GM15510 (cell line): ENCODE data around the gene ABI3BP.

Source experiments
- POLR2A ChIP-seq: IDR thresholded peaks from 3 replicates; pipeline ENCODE4 v1.6.1; 2011; ENCODE audit warnings: borderline replicate concordance; ENCODE audit not compliant: insufficient read length; ENCODE audit errors: extremely low read depth

Gene ABI3BP

DNA sequence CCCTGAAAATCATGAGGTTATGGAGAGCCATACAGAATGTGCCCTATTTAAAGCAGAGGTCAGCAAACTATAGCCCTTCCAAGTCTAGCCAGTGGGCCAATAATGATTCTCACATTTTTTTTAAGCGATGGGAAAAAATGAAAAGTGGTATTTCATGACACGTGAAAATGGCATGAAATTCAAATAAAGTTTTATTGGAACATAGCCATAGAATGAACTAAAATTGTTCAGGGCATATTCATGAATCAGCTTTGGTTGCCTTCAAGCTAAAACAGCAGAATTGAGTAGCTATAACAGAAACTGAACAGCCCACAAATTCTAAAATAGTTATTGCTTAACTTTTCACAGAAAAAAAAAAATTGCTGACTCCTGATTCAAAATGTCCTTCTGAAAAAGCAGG, 179.4 kb downstream of the ABI3BP start:
- TF ChIP-seq POLR2A, result no peak

DNA sequence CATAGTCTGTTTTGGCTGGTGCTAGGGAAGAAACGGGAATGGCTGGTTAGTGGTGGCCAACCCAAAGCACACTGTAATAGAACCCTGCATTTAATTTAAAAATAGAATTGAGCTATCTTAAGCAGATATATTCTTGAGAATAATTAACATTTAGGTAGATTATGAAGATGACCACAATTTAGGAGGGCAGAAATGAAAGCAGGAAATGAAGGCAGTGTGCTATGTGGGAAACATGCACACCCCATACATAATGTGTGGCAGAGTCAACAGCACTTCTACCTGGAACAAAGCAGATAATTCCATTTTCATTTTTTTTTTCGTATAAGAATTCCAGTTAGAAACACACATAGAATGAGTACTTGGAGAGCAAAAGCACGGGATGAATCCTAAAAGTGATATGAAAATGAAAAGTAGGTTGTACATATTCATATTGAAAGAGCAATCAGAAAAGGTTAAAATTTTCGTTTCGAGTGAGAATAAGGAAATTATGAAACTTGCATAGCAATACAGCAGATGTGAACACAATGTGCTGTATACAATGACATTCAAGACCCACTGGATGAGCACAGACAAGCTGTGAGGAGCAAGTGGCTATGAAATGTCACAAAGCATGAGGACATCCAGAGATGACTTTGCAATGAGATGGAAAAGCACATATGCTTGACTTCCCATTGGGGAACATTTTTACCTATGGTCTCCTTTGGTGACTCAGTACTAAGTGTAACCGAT, 181.3 kb downstream of the ABI3BP start:
- TF ChIP-seq POLR2A, result no peak

DNA sequence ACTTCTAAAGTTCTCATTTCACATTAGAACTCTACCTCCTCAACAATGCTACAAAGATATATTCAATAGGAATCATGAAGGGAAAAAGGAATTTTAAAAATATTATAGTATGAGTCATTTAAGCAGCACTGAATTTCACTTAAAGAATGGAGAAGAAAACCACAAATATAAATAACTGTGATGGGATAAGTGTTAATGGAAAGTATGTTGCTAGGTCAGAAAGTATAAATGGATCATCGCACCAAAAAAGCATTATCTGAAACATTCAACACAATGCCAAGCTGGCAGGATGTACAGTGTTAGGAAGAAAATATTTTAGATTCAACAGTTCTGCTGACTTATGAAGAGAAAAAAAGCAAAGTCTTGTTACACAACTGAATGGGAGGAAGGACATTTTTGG, 182.6 kb downstream of the ABI3BP start:
- no peak for TF ChIP-seq POLR2A

DNA sequence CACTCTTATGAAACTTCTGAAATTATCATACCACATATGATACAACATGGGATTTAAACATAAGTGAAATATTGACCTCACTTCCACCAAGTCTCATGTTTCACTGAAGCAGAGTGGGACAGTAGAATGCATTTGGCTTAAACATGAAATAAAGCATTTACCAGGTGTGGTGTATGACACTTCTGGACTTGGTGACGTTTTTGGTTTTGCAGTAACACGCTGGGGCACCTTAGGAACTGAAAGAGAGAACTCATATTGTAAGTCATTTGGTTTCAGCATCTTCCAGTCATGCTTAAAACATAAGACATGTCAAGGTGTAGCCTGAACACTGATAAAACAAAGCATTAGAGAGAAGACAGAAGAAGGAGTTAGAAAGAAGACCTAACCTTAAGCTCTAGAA, 188.6 kb downstream of the ABI3BP start:
- TF ChIP-seq POLR2A, result no peak

DNA sequence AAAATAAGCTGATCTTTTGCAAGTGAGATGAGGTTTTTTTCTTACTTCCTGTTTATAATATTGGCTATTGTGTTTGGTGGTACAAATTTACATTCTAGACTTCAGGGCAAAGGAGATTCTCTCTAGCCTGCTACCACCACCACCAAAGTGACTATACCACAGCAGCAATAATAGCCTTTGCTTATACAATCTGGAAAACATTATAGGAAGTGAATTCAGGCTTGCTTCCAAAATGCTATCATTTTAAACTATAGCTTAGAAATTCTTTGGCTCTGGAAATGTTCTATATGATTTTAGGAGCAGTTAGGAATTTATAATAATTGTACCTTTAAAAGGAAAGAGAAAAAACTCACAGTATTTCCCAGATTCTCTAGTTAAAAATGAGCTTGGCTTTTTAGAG, 189.5 kb downstream of the ABI3BP start:
- no peak for TF ChIP-seq POLR2A

DNA sequence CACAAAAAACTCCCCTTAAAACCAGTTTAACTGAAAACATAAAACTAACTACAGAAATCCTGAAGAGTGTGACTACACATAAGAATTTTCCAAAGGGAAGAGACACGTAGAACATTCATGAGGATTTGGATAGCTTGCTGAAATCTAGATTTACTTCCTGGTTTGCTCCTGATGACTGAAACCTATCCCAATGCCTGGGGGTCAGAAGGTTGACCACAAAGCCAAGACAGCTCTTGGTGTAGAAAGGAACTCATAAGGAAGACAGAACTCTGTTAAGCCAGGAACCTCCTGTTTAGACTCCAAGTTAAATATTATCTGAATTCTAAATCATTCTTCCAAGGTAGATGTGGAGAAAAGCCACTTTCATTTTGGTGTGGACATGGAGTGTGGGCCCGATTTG, 191.1 kb downstream of the ABI3BP start:
- no peak for TF ChIP-seq POLR2A

DNA sequence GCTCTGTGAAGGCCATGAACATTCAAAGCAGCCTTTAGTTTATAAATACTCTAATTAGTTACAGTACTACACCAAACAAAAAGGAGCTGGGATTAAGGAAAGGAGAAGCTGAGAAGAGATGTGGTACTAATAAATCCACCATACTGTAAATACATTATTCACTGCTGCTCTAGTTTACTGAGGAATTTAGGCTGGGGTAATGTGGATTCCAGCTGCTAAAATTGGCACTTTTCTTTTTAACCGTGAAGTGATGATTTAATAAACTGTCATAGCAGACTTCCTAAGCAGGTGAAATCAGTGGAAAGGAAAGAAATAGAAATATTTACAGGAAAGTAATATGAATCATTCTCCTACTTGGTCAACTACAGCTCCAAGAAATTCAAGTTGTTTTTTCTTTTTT, 195.2 kb downstream of the ABI3BP start:
- no peak for TF ChIP-seq POLR2A

DNA sequence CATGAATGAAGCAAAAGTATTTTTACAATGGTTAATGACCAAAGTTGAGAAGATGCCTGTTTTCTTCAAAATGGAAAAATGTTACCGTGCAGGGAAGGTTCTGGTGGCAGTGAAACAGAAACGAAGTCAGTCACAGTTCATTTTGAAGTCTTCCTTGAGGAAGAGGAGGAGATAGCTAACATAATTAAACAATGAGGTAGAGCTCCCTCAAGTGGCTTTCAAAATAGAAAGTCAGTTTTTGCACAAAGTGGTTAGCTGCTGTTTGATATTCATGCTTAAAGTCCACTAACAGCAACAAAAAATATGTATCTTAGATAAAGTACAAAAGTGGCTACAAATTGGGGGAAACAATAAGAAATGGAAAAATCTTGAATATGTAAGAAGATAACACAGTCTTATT, 196.7 kb downstream of the ABI3BP start:
- no peak for TF ChIP-seq POLR2A

DNA sequence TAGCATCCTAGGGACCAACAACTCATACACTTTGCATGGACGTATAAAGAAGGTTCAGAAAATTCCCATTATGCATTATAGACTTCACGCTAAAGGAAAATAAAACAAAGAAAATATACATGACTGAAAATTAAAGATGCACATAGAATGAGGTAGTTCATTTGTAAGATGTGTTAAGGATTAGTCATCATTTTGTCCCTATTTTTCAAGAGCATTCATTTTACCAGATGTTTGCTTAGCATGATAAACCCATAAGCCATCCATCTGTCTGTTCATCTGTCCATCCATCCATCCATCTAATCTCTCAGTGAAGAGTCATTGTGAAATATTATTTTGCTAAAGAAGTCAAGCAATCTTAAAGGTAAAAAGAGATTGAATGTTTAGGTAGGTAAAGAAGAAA, 203.6 kb downstream of the ABI3BP start:
- no peak for TF ChIP-seq POLR2A

DNA sequence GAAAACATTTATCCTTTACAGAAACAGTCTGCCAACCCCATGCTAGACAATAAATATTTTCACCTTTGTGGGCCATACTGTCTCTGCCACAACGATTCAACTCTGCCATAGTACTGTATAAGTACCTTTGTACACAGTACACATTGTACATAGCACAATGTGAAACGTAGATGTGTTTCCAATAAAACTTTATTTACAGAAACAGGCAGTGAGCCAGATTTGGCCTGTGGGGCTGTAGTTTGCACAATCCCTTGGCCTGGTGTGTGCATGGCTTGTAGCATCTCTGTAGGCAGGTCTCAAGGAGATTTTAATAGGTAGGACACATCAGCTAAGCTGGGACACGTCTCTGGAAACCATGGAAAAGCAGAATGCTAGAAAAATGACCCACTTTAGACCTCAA, 209.6 kb downstream of the ABI3BP start:
- no peak for TF ChIP-seq POLR2A

DNA sequence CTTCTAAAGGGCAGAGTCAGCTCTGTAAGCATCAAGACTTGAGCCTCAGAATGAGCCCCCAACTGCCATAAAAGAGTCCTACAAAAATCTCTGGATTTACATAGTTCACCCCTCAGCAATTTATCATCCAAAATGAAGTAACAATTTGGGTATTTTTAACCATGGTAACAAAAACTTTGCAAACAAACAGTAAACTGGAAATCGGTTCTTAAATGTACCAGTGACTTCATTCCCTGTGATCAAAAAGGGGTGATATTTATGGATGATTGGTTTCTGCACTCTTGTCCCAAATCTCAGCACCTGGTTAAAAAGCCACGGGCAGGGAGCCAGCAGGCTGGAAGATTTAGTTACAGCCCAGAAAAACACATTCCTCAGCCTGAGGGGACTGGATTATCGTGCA, 210.3 kb downstream of the ABI3BP start:
- TF ChIP-seq POLR2A, result no peak

DNA sequence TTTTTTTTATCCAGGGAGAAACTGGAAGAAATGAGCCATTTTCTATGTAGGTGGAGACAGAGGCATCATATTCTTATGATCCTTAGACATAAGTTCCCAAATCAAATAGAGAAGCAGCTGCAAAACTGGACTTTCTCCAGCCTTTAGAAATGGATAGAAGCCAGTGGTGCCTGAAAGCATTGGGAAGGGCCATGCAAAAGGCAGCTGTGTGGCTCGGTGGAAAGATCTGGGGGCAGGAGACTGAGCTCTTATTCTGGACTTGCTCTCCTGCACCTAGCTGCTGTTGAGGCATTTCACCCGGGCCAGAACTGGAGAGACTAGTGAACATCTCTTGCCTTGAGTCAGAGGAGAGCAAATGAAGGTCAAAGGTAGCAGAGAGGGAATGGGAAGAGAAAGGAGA, 210.9 kb downstream of the ABI3BP start:
- TF ChIP-seq POLR2A, result no peak

DNA sequence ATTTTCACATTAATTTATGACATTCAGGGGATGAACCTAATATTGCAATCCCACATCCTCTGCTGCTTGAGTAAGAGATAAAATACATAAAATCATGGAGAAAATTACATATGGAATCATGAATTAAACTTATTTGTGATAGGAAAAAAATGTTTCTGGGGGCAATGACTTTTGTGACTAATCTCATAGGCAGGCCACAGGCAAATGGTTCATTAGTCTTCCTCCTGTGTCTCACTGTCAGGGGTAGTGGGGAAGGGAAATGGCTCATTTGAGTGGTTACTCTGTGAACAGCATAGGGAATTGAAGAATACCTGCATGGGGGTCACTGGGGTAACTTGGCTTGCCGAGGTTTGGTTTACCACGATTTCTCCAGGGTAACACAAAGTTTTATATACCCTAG, 211.9 kb downstream of the ABI3BP start:
- TF ChIP-seq POLR2A, result no peak

DNA sequence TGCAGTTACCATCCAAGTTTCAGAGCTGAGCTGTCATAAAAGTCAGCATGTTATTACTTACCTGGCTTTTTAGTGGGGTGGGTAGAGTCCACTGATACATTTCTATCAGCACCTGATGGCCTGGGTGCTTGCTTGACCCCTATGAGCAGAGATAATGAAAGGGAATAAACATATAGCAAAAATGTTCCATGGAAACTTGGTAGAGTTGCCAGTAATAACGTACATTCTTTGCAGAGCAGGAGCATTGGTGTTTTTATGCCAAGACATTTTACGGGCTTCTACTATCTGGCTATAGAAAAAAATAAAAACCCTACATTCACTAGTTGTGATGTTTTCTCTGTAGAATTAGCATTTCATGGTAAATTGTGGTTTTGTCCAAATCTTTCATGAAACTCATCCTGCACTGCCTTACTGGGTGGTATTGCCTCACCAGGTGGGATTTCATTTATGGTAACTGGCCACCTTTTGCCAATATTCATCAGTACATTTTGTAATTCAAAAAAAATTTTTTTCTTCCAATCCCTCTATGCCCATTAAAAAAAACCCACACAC, 213.1 kb downstream of the ABI3BP start:
- no peak for TF ChIP-seq POLR2A

DNA sequence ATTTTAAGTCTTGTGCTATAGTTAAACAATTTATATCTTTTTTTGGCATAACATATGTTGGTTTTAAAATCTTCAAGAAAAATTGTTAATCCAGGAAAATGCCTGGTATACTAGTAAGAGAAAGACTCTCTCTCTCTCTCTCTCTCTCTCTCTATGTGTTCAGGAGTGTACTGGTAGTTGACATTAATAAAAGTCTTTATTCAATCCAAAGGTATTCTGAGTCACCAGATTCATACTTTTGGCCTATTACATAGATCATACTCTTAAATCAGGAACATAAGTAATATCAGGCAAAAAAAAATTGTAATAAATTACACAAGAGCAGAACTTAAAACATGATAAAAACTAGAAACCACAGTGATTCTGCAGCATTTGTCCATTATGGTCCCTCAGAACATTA, 213.7 kb downstream of the ABI3BP start:
- TF ChIP-seq POLR2A, result no peak

DNA sequence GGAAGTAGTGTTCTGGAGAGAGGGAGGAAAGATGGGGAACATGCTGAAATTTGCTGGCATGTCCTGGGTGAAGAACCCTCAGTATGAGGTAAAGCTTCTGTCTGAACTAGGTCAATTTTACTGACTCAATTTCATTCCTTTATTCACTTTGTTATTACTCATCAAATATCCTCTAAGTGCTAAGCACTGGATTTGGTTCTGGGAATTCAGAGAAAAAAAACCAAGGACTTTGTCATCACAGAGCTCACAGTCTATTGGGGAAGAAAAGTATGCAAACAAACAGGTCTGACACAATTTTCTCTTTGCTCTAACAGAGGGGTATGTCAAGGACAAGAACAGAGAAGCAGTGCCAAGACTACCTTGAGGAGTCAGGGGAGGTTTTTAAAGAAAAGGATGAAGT, 215.9 kb downstream of the ABI3BP start:
- TF ChIP-seq POLR2A, result no peak

DNA sequence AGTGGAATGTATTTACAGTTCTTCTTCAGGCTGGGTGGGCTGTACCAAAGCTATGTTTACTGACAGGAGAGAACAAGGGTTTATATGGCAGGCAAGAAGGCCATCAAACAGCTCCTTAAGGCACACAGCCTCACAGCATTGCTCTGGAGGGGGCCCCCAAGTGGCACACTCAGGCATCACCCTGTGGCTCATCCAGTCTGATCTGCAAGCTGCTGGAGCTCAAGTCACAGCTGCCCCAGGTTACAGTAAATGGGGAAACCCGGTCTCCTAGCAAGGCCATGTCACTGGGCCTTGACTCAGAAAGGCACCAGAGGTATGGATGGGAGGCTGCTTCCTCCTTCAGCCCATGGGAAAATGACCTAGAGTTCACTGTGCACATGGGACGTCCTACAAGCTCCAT, 216.5 kb downstream of the ABI3BP start:
- TF ChIP-seq POLR2A, result no peak

DNA sequence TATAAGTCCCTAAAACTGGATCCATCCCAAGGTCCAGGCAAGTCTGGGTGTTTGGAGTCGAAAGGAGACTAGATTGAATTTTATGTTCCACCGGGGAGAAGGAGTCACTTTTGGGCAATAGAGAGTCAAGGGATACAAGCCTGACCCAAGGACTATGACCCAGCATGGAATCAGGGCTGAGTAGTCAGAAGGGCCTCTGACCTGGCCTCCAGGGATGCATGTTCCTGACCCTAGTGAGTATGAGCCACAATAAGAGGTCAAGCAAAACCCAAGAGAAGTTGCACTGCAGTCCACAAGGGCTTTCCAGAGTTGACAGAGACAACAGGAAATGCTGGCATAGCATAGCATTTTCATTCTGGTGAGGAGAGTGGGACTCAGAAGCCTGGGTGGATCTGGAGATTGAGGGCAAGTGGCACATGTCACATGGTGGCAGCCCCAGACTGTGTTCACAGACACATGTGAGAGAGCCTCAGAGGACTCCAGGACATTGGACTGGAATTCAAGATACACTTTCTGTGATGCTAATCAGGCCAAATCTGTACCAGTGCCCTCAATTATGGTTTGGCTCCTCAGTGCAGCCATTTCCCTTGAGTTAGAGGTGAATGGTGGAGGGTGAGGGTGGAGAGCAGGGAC, 217.0 kb downstream of the ABI3BP start:
- no peak for TF ChIP-seq POLR2A

DNA sequence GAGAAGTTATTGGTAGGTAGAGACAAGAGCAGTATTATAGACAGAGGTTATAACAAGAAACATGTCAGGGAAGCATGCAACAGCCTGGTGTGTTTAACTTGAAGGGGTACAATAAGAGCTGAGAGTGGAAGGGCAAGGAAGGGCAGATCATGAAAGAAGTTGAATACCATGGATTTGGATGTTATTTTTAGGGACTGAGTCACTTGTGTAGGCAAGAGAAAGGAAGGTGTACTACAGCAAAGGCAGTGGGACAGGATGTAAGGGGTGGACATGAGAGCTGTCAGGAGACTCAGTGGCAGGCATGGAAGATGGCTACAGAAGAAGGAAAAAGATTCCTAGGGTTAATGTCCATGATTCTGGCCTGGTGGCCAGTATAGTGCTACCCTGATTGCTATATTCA, 217.6 kb downstream of the ABI3BP start:
- TF ChIP-seq POLR2A, result no peak
